ENCODE results near the gene PRICKLE1.

Gene PRICKLE1

GRCh38 chr12:42588524-42589464 is 752 bp downstream of the PRICKLE1 start:
- Histone ChIP-seq H3K4me3 (ENCODE audit: low read depth, low read length) (peak overlapping the region; percentile 71), H3K36me3 (ENCODE audit: control insufficient read depth, insufficient read depth, low read length) (no peaks in the 10 kb centered on the region), H3K27ac (ENCODE audit: low read depth, low read length) (no peak overlapping the region), H3K27me3 (ENCODE audit: control insufficient read depth, insufficient read depth, low read length) (peaks cover 57% of the 10 kb centered on the region), H3K9me3 (ENCODE audit: control insufficient read depth, insufficient read depth, low read depth, low read length) (no peaks in the 10 kb centered on the region), H3K9ac (ENCODE audit: low read length) (peak overlapping the region; percentile 64), H3K4me1 (ENCODE audit: control insufficient read depth, insufficient read depth, low read length) (peaks cover 14% of the 10 kb centered on the region; the same call in 1 of the 2 replicates)

GRCh38 chr12:42587601-42588523 is 1.7 kb downstream of the PRICKLE1 start:
- no peaks in the 10 kb centered on the region for H3K9me3 ChIP-seq (ENCODE audit: control insufficient read depth, insufficient read depth, low read depth, low read length)
- no peaks in the 10 kb centered on the region for H3K36me3 ChIP-seq (ENCODE audit: control insufficient read depth, insufficient read depth, low read length)
- peaks cover 50% of the 10 kb centered on the region for H3K27me3 ChIP-seq (ENCODE audit: control insufficient read depth, insufficient read depth, low read length)
- peaks cover 14% of the 10 kb centered on the region; the same call in 1 of the 2 replicates for H3K4me1 ChIP-seq (ENCODE audit: control insufficient read depth, insufficient read depth, low read length)
- H3K27ac ChIP-seq (ENCODE audit: low read depth, low read length) = no peak overlapping the region
- peak overlapping the region; percentile 71 for H3K4me3 ChIP-seq (ENCODE audit: low read depth, low read length)
- peak overlapping the region; percentile 64 for H3K9ac ChIP-seq (ENCODE audit: low read length)

- Histone ChIP-seq H3K27ac (ENCODE audit: low read depth, low read length) (no peak overlapping the region), H3K4me3 (ENCODE audit: low read depth, low read length) (no peak overlapping the region), H3K9ac (ENCODE audit: low read length) (no peak overlapping the region), H3K27me3 (ENCODE audit: control insufficient read depth, insufficient read depth, low read length) (peaks cover 41% of the 10 kb centered on the region), H3K36me3 (ENCODE audit: control insufficient read depth, insufficient read depth, low read length) (no peaks in the 10 kb centered on the region), H3K4me1 (ENCODE audit: control insufficient read depth, insufficient read depth, low read length) (peaks cover 14% of the 10 kb centered on the region; the same call in 1 of the 2 replicates), H3K9me3 (ENCODE audit: control insufficient read depth, insufficient read depth, low read depth, low read length) (no peaks in the 10 kb centered on the region)
These were observed 3.3 kb downstream of the PRICKLE1 start for GRCh38 chr12:42586268-42586667.

GRCh38 chr12:42585841-42586216 is 3.7 kb downstream of the PRICKLE1 start:
- no peak overlapping the region for H3K27ac ChIP-seq (ENCODE audit: low read depth, low read length)
- H3K9me3 ChIP-seq (ENCODE audit: control insufficient read depth, insufficient read depth, low read depth, low read length) = no peaks in the 10 kb centered on the region
- peaks cover 14% of the 10 kb centered on the region; the same call in 1 of the 2 replicates for H3K4me1 ChIP-seq (ENCODE audit: control insufficient read depth, insufficient read depth, low read length)
- no peaks in the 10 kb centered on the region for H3K36me3 ChIP-seq (ENCODE audit: control insufficient read depth, insufficient read depth, low read length)
- no peak overlapping the region for H3K4me3 ChIP-seq (ENCODE audit: low read depth, low read length)
- H3K27me3 ChIP-seq (ENCODE audit: control insufficient read depth, insufficient read depth, low read length) = peaks cover 37% of the 10 kb centered on the region
- no peak overlapping the region for H3K9ac ChIP-seq (ENCODE audit: low read length)

GRCh38 chr12:42585154-42585840 is 4.2 kb downstream of the PRICKLE1 start:
- Histone ChIP-seq H3K9ac (ENCODE audit: low read length) (no peak overlapping the region), H3K9me3 (ENCODE audit: control insufficient read depth, insufficient read depth, low read depth, low read length) (no peaks in the 10 kb centered on the region), H3K36me3 (ENCODE audit: control insufficient read depth, insufficient read depth, low read length) (no peaks in the 10 kb centered on the region), H3K27ac (ENCODE audit: low read depth, low read length) (no peak overlapping the region), H3K4me3 (ENCODE audit: low read depth, low read length) (no peak overlapping the region), H3K27me3 (ENCODE audit: control insufficient read depth, insufficient read depth, low read length) (peaks cover 32% of the 10 kb centered on the region), H3K4me1 (ENCODE audit: control insufficient read depth, insufficient read depth, low read length) (peaks cover 10% of the 10 kb centered on the region; the same call in 1 of the 2 replicates)

- peaks cover 26% of the 10 kb centered on the region for H3K27me3 ChIP-seq (ENCODE audit: control insufficient read depth, insufficient read depth, low read length)
- H3K27ac ChIP-seq (ENCODE audit: low read depth, low read length) = no peak overlapping the region
- peaks cover 9% of the 10 kb centered on the region; the same call in 1 of the 2 replicates for H3K4me1 ChIP-seq (ENCODE audit: control insufficient read depth, insufficient read depth, low read length)
- no peak overlapping the region for H3K9ac ChIP-seq (ENCODE audit: low read length)
- H3K4me3 ChIP-seq (ENCODE audit: low read depth, low read length) = no peak overlapping the region
- no peaks in the 10 kb centered on the region for H3K9me3 ChIP-seq (ENCODE audit: control insufficient read depth, insufficient read depth, low read depth, low read length)
- H3K36me3 ChIP-seq (ENCODE audit: control insufficient read depth, insufficient read depth, low read length) = no peaks in the 10 kb centered on the region
These were observed 4.9 kb downstream of the PRICKLE1 start for GRCh38 chr12:42584651-42585111.

- no peaks in the 10 kb centered on the region for H3K9me3 ChIP-seq (ENCODE audit: control insufficient read depth, insufficient read depth, low read depth, low read length)
- H3K9ac ChIP-seq (ENCODE audit: low read length) = no peak overlapping the region
- no peaks in the 10 kb centered on the region for H3K36me3 ChIP-seq (ENCODE audit: control insufficient read depth, insufficient read depth, low read length)
- peaks cover 5% of the 10 kb centered on the region; the same call in 1 of the 2 replicates for H3K4me1 ChIP-seq (ENCODE audit: control insufficient read depth, insufficient read depth, low read length)
- no peak overlapping the region for H3K27ac ChIP-seq (ENCODE audit: low read depth, low read length)
- H3K4me3 ChIP-seq (ENCODE audit: low read depth, low read length) = no peak overlapping the region
- H3K27me3 ChIP-seq (ENCODE audit: control insufficient read depth, insufficient read depth, low read length) = peaks cover 10% of the 10 kb centered on the region
These were observed 6.5 kb downstream of the PRICKLE1 start for GRCh38 chr12:42583016-42583415.

- Histone ChIP-seq H3K27me3 (ENCODE audit: control insufficient read depth, insufficient read depth, low read length) (peaks cover 5% of the 10 kb centered on the region), H3K4me1 (ENCODE audit: control insufficient read depth, insufficient read depth, low read length) (peaks cover 1% of the 10 kb centered on the region; the same call in 1 of the 2 replicates), H3K9me3 (ENCODE audit: control insufficient read depth, insufficient read depth, low read depth, low read length) (no peaks in the 10 kb centered on the region), H3K9ac (ENCODE audit: low read length) (no peak overlapping the region), H3K27ac (ENCODE audit: low read depth, low read length) (no peak overlapping the region), H3K4me3 (ENCODE audit: low read depth, low read length) (no peak overlapping the region), H3K36me3 (ENCODE audit: control insufficient read depth, insufficient read depth, low read length) (no peaks in the 10 kb centered on the region)
These were observed 7.0 kb downstream of the PRICKLE1 start for GRCh38 chr12:42582498-42582897.

GRCh38 chr12:42582050-42582449 is 7.5 kb downstream of the PRICKLE1 start:
- Histone ChIP-seq H3K27me3 (ENCODE audit: control insufficient read depth, insufficient read depth, low read length) (peaks cover under 1% of the 10 kb centered on the region; the same call in 1 of the 2 replicates), H3K9ac (ENCODE audit: low read length) (no peak overlapping the region), H3K4me1 (ENCODE audit: control insufficient read depth, insufficient read depth, low read length) (no peaks in the 10 kb centered on the region), H3K27ac (ENCODE audit: low read depth, low read length) (no peak overlapping the region), H3K36me3 (ENCODE audit: control insufficient read depth, insufficient read depth, low read length) (no peaks in the 10 kb centered on the region), H3K9me3 (ENCODE audit: control insufficient read depth, insufficient read depth, low read depth, low read length) (no peaks in the 10 kb centered on the region), H3K4me3 (ENCODE audit: low read depth, low read length) (no peak overlapping the region)

- H3K9me3 ChIP-seq (ENCODE audit: control insufficient read depth, insufficient read depth, low read depth, low read length) = no peaks in the 10 kb centered on the region
- H3K27ac ChIP-seq (ENCODE audit: low read depth, low read length) = no peak overlapping the region
- H3K4me1 ChIP-seq (ENCODE audit: control insufficient read depth, insufficient read depth, low read length) = peaks cover 14% of the 10 kb centered on the region
- H3K9ac ChIP-seq (ENCODE audit: low read length) = no peak overlapping the region
- no peaks in the 10 kb centered on the region for H3K27me3 ChIP-seq (ENCODE audit: control insufficient read depth, insufficient read depth, low read length)
- H3K4me3 ChIP-seq (ENCODE audit: low read depth, low read length) = no peak overlapping the region
- H3K36me3 ChIP-seq (ENCODE audit: control insufficient read depth, insufficient read depth, low read length) = no peaks in the 10 kb centered on the region
These were observed 13.2 kb downstream of the PRICKLE1 start for GRCh38 chr12:42576374-42576773.
